Large intestine (tissue), 3 donors: Measurements from ENCODE around the gene HCRTR1. TPM values are rescaled to one million over a fixed set of nuclear protein-coding genes. Genes with fewer than 3 reads are reported as not detected.

Experiments
- DNase-seq, 2 donors: peaks; one replicate each; pipeline versions ENCODE4 v3.0.0 to v3.0.0-alpha.2; 2013
- H3K27ac ChIP-seq: one replicate; pipeline ENCODE4 v1.5.1; 2013; ENCODE audit warnings: low read length
- H3K27me3 ChIP-seq: 2 replicates; pipeline ENCODE4 v1.6.1; 2013; ENCODE audit warnings: low read length; ENCODE audit not compliant: control insufficient read depth, insufficient read depth
- H3K36me3 ChIP-seq: 2 replicates; pipeline ENCODE4 v1.6.1; 2013; ENCODE audit warnings: low read length; ENCODE audit not compliant: control insufficient read depth, insufficient read depth
- H3K4me1 ChIP-seq: one replicate; pipeline ENCODE4 v1.6.1; 2013; ENCODE audit warnings: low read length; ENCODE audit not compliant: control insufficient read depth, insufficient read depth
- H3K4me3 ChIP-seq: one replicate; pipeline ENCODE4 v1.5.1; 2013; ENCODE audit warnings: low read length
- H3K9me3 ChIP-seq: one replicate; pipeline ENCODE4 v1.6.1; 2013; ENCODE audit warnings: mild to moderate bottlenecking, low read depth, low read length, moderate library complexity; ENCODE audit not compliant: control insufficient read depth
- whole genome bisulfite sequencing: methylation state at CpG from one replicate; pipeline ENCODE4 v1.1.5; 2013; ENCODE audit warnings: low lambda C conversion rate; ENCODE audit not compliant: insufficient coverage; 5-methylcytosine and 5-hydroxymethylcytosine counted together
- polyA plus RNA-seq: library from polyadenylated mRNA; unstranded; fragments of 120-200 nt; gene quantifications from one replicate; pipeline ENCODE4 v1.2.1, GENCODE V29; 2013

Gene HCRTR1
- polyA plus RNA-seq, 1 donor = 0.81 TPM

- no peak for DNase-seq
- peaks cover 59% of the 10 kb centered on the region for H3K36me3 ChIP-seq
- no CpG with 5 or more reads among the region's 12 CpGs for WGBS
- peaks cover 22% of the 10 kb centered on the region for H3K4me1 ChIP-seq
- no peak overlapping the region for H3K27ac ChIP-seq
- no peaks in the 10 kb centered on the region for H3K9me3 ChIP-seq
- H3K27me3 ChIP-seq = no peaks in the 10 kb centered on the region
- no peak overlapping the region for H3K4me3 ChIP-seq
These were observed 45.0 kb downstream of the HCRTR1 start for GRCh38 chr1:31662463-31662862.

GRCh38 chr1:31663622-31664452 is 46.3 kb downstream of the HCRTR1 start:
- no peaks in the 10 kb centered on the region for H3K9me3 ChIP-seq
- H3K36me3 ChIP-seq = peaks cover 54% of the 10 kb centered on the region
- H3K27me3 ChIP-seq = no peaks in the 10 kb centered on the region
- no peak overlapping the region for H3K4me3 ChIP-seq
- WGBS = no CpG with 5 or more reads among the region's 9 CpGs
- peaks cover 33% of the 10 kb centered on the region for H3K4me1 ChIP-seq
- DNase-seq = no peak
- no peak overlapping the region for H3K27ac ChIP-seq

- no CpG with 5 or more reads among the region's 9 CpGs for WGBS
- H3K36me3 ChIP-seq = peaks cover 51% of the 10 kb centered on the region
These were observed 47.0 kb downstream of the HCRTR1 start for GRCh38 chr1:31664528-31664927.

GRCh38 chr1:31665234-31665878 is 47.9 kb downstream of the HCRTR1 start:
- H3K4me1 ChIP-seq = peaks cover 47% of the 10 kb centered on the region
- H3K27ac ChIP-seq = no peak overlapping the region
- peaks cover 48% of the 10 kb centered on the region for H3K36me3 ChIP-seq
- H3K4me3 ChIP-seq = no peak overlapping the region
- H3K27me3 ChIP-seq = no peaks in the 10 kb centered on the region
- no peaks in the 10 kb centered on the region for H3K9me3 ChIP-seq
- WGBS = no CpG with 5 or more reads among the region's 7 CpGs
- DNase-seq = no peak

More at GRCh38 chr1:31664528-31664927, 47.0 kb downstream of the HCRTR1 start:
- Histone ChIP-seq H3K27ac (no peak overlapping the region), H3K4me3 (no peak overlapping the region), H3K4me1 (peaks cover 39% of the 10 kb centered on the region), H3K27me3 (no peaks in the 10 kb centered on the region), H3K9me3 (no peaks in the 10 kb centered on the region)
- DNase-seq = no peak

- H3K4me3 ChIP-seq = no peak overlapping the region
- H3K9me3 ChIP-seq = no peaks in the 10 kb centered on the region
- WGBS = 67% methylated on average over 1 of the region's 10 CpGs
- H3K27me3 ChIP-seq = no peaks in the 10 kb centered on the region
- peak; percentile 92 to 96 for DNase-seq
- H3K4me1 ChIP-seq = peaks cover 57% of the 10 kb centered on the region
- peaks cover 45% of the 10 kb centered on the region for H3K36me3 ChIP-seq
- H3K27ac ChIP-seq = peak overlapping the region; percentile 74
These were observed 48.9 kb downstream of the HCRTR1 start for GRCh38 chr1:31666263-31666963.

- H3K36me3 ChIP-seq = peaks cover 47% of the 10 kb centered on the region
- no peaks in the 10 kb centered on the region for H3K9me3 ChIP-seq
- no peaks in the 10 kb centered on the region for H3K27me3 ChIP-seq
- peaks cover 60% of the 10 kb centered on the region for H3K4me1 ChIP-seq
- H3K4me3 ChIP-seq = no peak overlapping the region
- DNase-seq = no peak
- H3K27ac ChIP-seq = peak overlapping the region; percentile 74
- WGBS = no CpG with 5 or more reads among the region's 19 CpGs
These were observed 49.7 kb downstream of the HCRTR1 start for GRCh38 chr1:31667065-31667785.

- Histone ChIP-seq H3K4me3 (no peak overlapping the region), H3K36me3 (peaks cover 55% of the 10 kb centered on the region), H3K4me1 (peaks cover 60% of the 10 kb centered on the region), H3K27ac (no peak overlapping the region), H3K27me3 (no peaks in the 10 kb centered on the region), H3K9me3 (no peaks in the 10 kb centered on the region)
- no CpG with 5 or more reads among the region's 11 CpGs for WGBS
- no peak for DNase-seq
These were observed 50.9 kb downstream of the HCRTR1 start for GRCh38 chr1:31668303-31668883.

- peaks cover 56% of the 10 kb centered on the region for H3K36me3 ChIP-seq
- H3K4me3 ChIP-seq = no peak overlapping the region
- DNase-seq = no peak
- WGBS = no CpG with 5 or more reads among the region's 7 CpGs
- H3K4me1 ChIP-seq = peaks cover 60% of the 10 kb centered on the region
- no peaks in the 10 kb centered on the region for H3K9me3 ChIP-seq
- peak overlapping the region; percentile 80 for H3K27ac ChIP-seq
- H3K27me3 ChIP-seq = no peaks in the 10 kb centered on the region
These were observed 51.9 kb downstream of the HCRTR1 start for GRCh38 chr1:31669433-31669785.

GRCh38 chr1:31669786-31670592 is 52.5 kb downstream of the HCRTR1 start:
- peak; percentile 95 to 97 for DNase-seq
- peaks cover 56% of the 10 kb centered on the region for H3K36me3 ChIP-seq
- no peaks in the 10 kb centered on the region for H3K27me3 ChIP-seq
- peak overlapping the region; percentile 80 for H3K27ac ChIP-seq
- no peaks in the 10 kb centered on the region for H3K9me3 ChIP-seq
- WGBS = 0% methylated on average over 8 of the region's 30 CpGs
- peak overlapping the region; percentile 34 for H3K4me3 ChIP-seq
- H3K4me1 ChIP-seq = peaks cover 60% of the 10 kb centered on the region
